K562 (cell line): ENCODE measurements around the gene RAP1GDS1. TPM values are rescaled to one million over a fixed set of nuclear protein-coding genes. Genes with fewer than 3 reads are reported as not detected.

ENCODE experiments used
- ATAC-seq: fragments of 200-7000 bp; cut with Tn5 transposase; 3 replicates; pipeline ENCODE4 v1.9.1; 2020; ENCODE audit warnings: moderate library complexity
- BruUV-seq: library from RNA; stranded (reverse); fragments of 400-500 nt; replicated peaks from 2 replicates; lab custom pipeline; 2021; lab: Mats Ljungman, UMichigan
- CTCF ChIA-PET: fragments of 300-600 bp; formaldehyde crosslinking; extraction: SDS; loops from one replicate; lab custom pipeline; 2021; ENCODE audit warnings: low intra/inter-chr PET ratio; lab: Yijun Ruan, JAX
- POLR2A ChIA-PET: fragments of 300-600, 350-650 bp; sonication (Branson Sonifier 250); formaldehyde crosslinking; extraction: SDS; loops from one replicate; lab custom pipeline; 2021; ENCODE audit warnings: antibody characterized with exemption, inconsistent platforms; lab: Yijun Ruan, JAX
- DNase-seq, 4 experiments: peaks; one replicate each; pipeline versions ENCODE4 v3.0.0 to v3.0.0-alpha.2; 2011 to 2018; ENCODE audit warnings: low spot score in 3 of 4, mixed read lengths in 3 of 4; ENCODE audit errors: extremely low read depth in 1 of 4
- FAIRE-seq: peaks from 2 replicates; lab custom pipeline; 2011; peaks lifted over from hg19 to GRCh38; lab: Jason Lieb, UNC
- H2AFZ ChIP-seq: 2 replicates; pipeline ENCODE4 v1.6.0; 2011; ENCODE audit warnings: low read depth, low read length, control low read depth, inconsistent platforms
- H3K27ac ChIP-seq: fragments of 200-600 bp; 3 replicates; pipeline ENCODE4 v1.8.0; 2011; ENCODE audit warnings: low read depth, mild to moderate bottlenecking, control low read depth, inconsistent platforms, low read length, moderate library complexity, mixed read lengths; ENCODE audit errors: extremely low read depth
- H3K27me3 ChIP-seq, 2 experiments: fragments of 300-600 bp in 1 of 2; 2 replicates in 1 of 2; 3 replicates in 1 of 2; pipeline versions ENCODE4 v1.6.0 to v1.8.0; 2011; ENCODE audit warnings: inconsistent platforms in 2 of 2, low read length in 2 of 2, mild to moderate bottlenecking in 1 of 2, mixed read lengths in 1 of 2, moderate library complexity in 1 of 2; ENCODE audit not compliant: control insufficient read depth in 2 of 2, insufficient read depth in 2 of 2
- H3K36me3 ChIP-seq: fragments of 300-600 bp; 3 replicates; pipeline ENCODE4 v1.8.0; 2011; ENCODE audit warnings: mild to moderate bottlenecking, low read length, inconsistent platforms; ENCODE audit not compliant: control insufficient read depth, insufficient read depth
- H3K4me1 ChIP-seq, 2 experiments: fragments of 200-600 bp in 1 of 2; replicated peaks in 1 of 2; 2 replicates in 1 of 2; 3 replicates in 1 of 2; pipeline versions ENCODE4 v1.5.1 to v1.8.0; 2011; ENCODE audit warnings: inconsistent platforms in 2 of 2, low read length in 2 of 2, mild to moderate bottlenecking in 1 of 2, mixed read lengths in 1 of 2, moderate library complexity in 1 of 2; ENCODE audit not compliant: control insufficient read depth in 2 of 2, insufficient read depth in 2 of 2
- H3K4me2 ChIP-seq: 2 replicates; pipeline ENCODE4 v1.6.1; 2011; ENCODE audit warnings: low read length, control low read depth, inconsistent platforms, mixed read lengths; ENCODE audit not compliant: insufficient read depth
- H3K4me3 ChIP-seq: fragments of 200-600 bp; sonication (generic), shearing (Covaris generic); 2 replicates; pipeline ENCODE4 v1.5.1; 2016; ENCODE audit warnings: control low read depth, inconsistent platforms
- H3K79me2 ChIP-seq: fragments of 200-600 bp; 3 replicates; pipeline ENCODE4 v1.8.0; 2011; ENCODE audit warnings: low read length, inconsistent platforms; ENCODE audit not compliant: control insufficient read depth, insufficient read depth
- H3K9ac ChIP-seq, 2 experiments: 2 replicates each; pipeline versions ENCODE4 v1.6.0 to v1.6.1; 2011; ENCODE audit warnings: low read depth in 2 of 2, low read length in 2 of 2, control low read depth in 1 of 2, inconsistent platforms in 1 of 2, mild to moderate bottlenecking in 1 of 2, mixed read lengths in 1 of 2; ENCODE audit not compliant: insufficient read depth in 1 of 2
- H3K9me1 ChIP-seq: one replicate; pipeline ENCODE4 v1.6.0; 2011; ENCODE audit warnings: inconsistent platforms, mild to moderate bottlenecking, low read length, moderate library complexity; ENCODE audit not compliant: control insufficient read depth, insufficient read depth
- H3K9me3 ChIP-seq: replicated peaks from 2 replicates; pipeline ENCODE4 v1.5.1; 2011; ENCODE audit warnings: low read depth, low read length, inconsistent platforms; ENCODE audit not compliant: control insufficient read depth, insufficient read depth
- H4K20me1 ChIP-seq: replicated peaks from 2 replicates; pipeline ENCODE4 v1.6.1; 2011; ENCODE audit warnings: low read length, inconsistent platforms, mixed read lengths; ENCODE audit not compliant: control insufficient read depth, insufficient read depth
- ARHGAP35 ChIP-seq: fragments of 450-650 bp; IDR thresholded peaks from 2 replicates; pipeline ENCODE4 v1.6.1; 2018; ENCODE audit not compliant: partially characterized antibody
- BACH1 ChIP-seq: fragments of 200-800 bp; sonication (Bioruptor generic); IDR thresholded peaks from 2 replicates; pipeline ENCODE4 v1.6.1; 2016; ENCODE audit warnings: missing genetic modification characterization, missing compliant biosample characterization
- C11orf30 ChIP-seq: fragments of 450-650 bp; IDR thresholded peaks from 2 replicates; pipeline ENCODE4 v1.6.1; 2016; ENCODE audit warnings: low read depth, mild to moderate bottlenecking
- CEBPB ChIP-seq: fragments of 450-650 bp; IDR thresholded peaks from 2 replicates; pipeline ENCODE4 v1.6.1; 2016; ENCODE audit warnings: missing genetic modification characterization, missing compliant biosample characterization
- CREM ChIP-seq: IDR thresholded peaks from 2 replicates; pipeline ENCODE4 v1.6.1; 2014; ENCODE audit warnings: antibody characterized with exemption, low read depth
- GABPB1 ChIP-seq: sonication (generic); formaldehyde crosslinking; IDR thresholded peaks from 2 replicates; pipeline ENCODE4 v1.8.0; 2022; ENCODE audit warnings: mild to moderate bottlenecking, missing genetic modification reagents
- HNRNPUL1 ChIP-seq: fragments of 200-400 bp; formaldehyde crosslinking; IDR thresholded peaks from 2 replicates; pipeline ENCODE4 v1.6.1; 2017; ENCODE audit warnings: low read length
- MAZ ChIP-seq, 2 experiments: fragments of 450-650 bp in 1 of 2; sonication (generic) in 1 of 2; formaldehyde crosslinking; IDR thresholded peaks in 1 of 2; conservative IDR thresholded peaks in 1 of 2; 2 replicates each; pipeline versions ENCODE4 v1.4.0 to v1.5.0; 2020; ENCODE audit warnings: mild to moderate bottlenecking in 1 of 2, missing genetic modification reagents in 1 of 2
- MTA1 ChIP-seq: fragments of 450-650 bp; IDR thresholded peaks from 2 replicates; pipeline ENCODE4 v1.6.1; 2017; ENCODE audit warnings: borderline replicate concordance
- MYC ChIP-seq, 2 experiments: fragments of 250-450 bp in 1 of 2; sonication (Bioruptor Pico) in 1 of 2; IDR thresholded peaks; 2 replicates each; pipeline versions ENCODE4 v1.5.1 to v1.6.1; 2012 to 2021; ENCODE audit warnings: low read depth in 2 of 2, borderline replicate concordance in 1 of 2, improper control_type of control experiment in 1 of 2, low read length in 1 of 2, mild to moderate bottlenecking in 1 of 2, moderate library complexity in 1 of 2
- NKRF ChIP-seq: fragments of 450-650 bp; IDR thresholded peaks from 2 replicates; pipeline ENCODE4 v1.6.1; 2016; ENCODE audit warnings: borderline replicate concordance
- RB1 ChIP-seq: fragments of 450-650 bp; IDR thresholded peaks from 2 replicates; pipeline ENCODE4 v1.6.1; 2017; ENCODE audit warnings: low read depth, mild to moderate bottlenecking
- RCOR1 ChIP-seq, 2 experiments: IDR thresholded peaks; 2 replicates each; pipeline ENCODE4 v1.6.1; 2012; ENCODE audit warnings: low read depth in 2 of 2, low read length in 2 of 2, borderline replicate concordance in 1 of 2, improper control_type of control experiment in 1 of 2
- RFX1 ChIP-seq: fragments of 450-650 bp; IDR thresholded peaks from 2 replicates; pipeline ENCODE4 v1.6.1; 2016; ENCODE audit warnings: mild to moderate bottlenecking, moderate library complexity
- TEAD4 ChIP-seq, 2 experiments: sonication (generic) in 1 of 2; formaldehyde crosslinking in 1 of 2; IDR thresholded peaks; 2 replicates each; pipeline versions ENCODE4 v1.6.1 to v1.8.0; 2012 to 2022; ENCODE audit warnings: borderline replicate concordance in 1 of 2, inconsistent platforms in 1 of 2, low read length in 1 of 2, mild to moderate bottlenecking in 1 of 2, missing genetic modification reagents in 1 of 2
- ZNF134 ChIP-seq: fragments of 250-450 bp; sonication (Bioruptor Pico); conservative IDR thresholded peaks from 2 replicates; pipeline ENCODE4 v1.4.0; 2020
- WGBS: fragments of 100-300 bp; shearing (Covaris generic); methylation state at CpG from one replicate; pipeline ENCODE4 v1.1.6; 2016; ENCODE audit warnings: low coverage, mixed read lengths; ENCODE audit not compliant: insufficient coverage; ENCODE audit errors: missing lambda C conversion rate; 5-methylcytosine and 5-hydroxymethylcytosine counted together
- in situ Hi-C: fragments of 300-500 bp; cut with MboI; formaldehyde crosslinking; loops from 4 replicates; pipeline ENCODE4 v1.15.0; 2018; ENCODE audit warnings: inconsistent platforms, mixed read lengths
- intact Hi-C: fragments of 100-400 bp; cut with micrococcal nuclease; formaldehyde crosslinking; loops from 2 replicates; pipeline ENCODE4 v1.14.2; 2022
- polyA plus RNA-seq, 8 experiments: library from polyadenylated mRNA; depleted of rRNA in 4 of 8; stranded (reverse) in 5 of 8; unstranded in 3 of 8; fragments of >200 nt; fragmentation: Nextera tagmentation in 2 of 8; fragmentation: Illumina TruSeq in 1 of 8; extraction: Ambion mirVana in 2 of 8; extraction: Trizol in 1 of 8; gene quantifications; 2 replicates each; pipeline versions ENCODE4 v1.2.1 to v1.2.3, GENCODE V29; 2011 to 2014; ENCODE audit warnings: inconsistent platforms in 1 of 8, missing spikeins in 1 of 8
- total RNA-seq, 7 experiments: library from RNA; depleted of rRNA in 6 of 7; stranded (reverse); fragments of >200 nt in 6 of 7; fragmentation: Illumina TruSeq in 2 of 7; extraction: Trizol in 2 of 7; gene quantifications; 2 replicates each; pipeline versions ENCODE4 v1.2.1 to v1.2.3, GENCODE V29; 2011 to 2021; ENCODE audit warnings: low replicate concordance in 1 of 7
- TF ChIP-seq, protein P1 (sequence below): sonication (generic); formaldehyde crosslinking; IDR thresholded peaks from 2 replicates; pipeline ENCODE4 v1.9.0; 2022; ENCODE audit warnings: mild to moderate bottlenecking, missing genetic modification reagents
- TF ChIP-seq, protein P2 (sequence below): IDR thresholded peaks from 2 replicates; pipeline ENCODE4 v1.6.1; 2014; ENCODE audit warnings: antibody characterized with exemption

The RAP1GDS1 gene
- total and polyA plus RNA-seq, 9 of the 15 experiments (the other 6 are each of a cell fraction or from before 2014, with no cell fraction given), result 27.2 to 55.6 (median 31.5) TPM

GRCh38 chr4:98467627-98468072, 206.5 kb downstream of the RAP1GDS1 start:
- Histone ChIP-seq H3K4me1 (no peaks in the 10 kb centered on the region; a peak in 3 of 5 replicates), H3K4me3 (peak overlapping the region; percentile 11; the same call in 1 of the 2 replicates), H2AFZ (peak overlapping the region; percentile 66), H3K9me3 (no peaks in the 10 kb centered on the region), H3K9ac (peak overlapping the region in 1 of 2 experiments; percentile 49; a peak in 1 of 4 replicates), H3K36me3 (no peaks in the 10 kb centered on the region), H3K9me1 (no peaks in the 10 kb centered on the region), H3K27me3 (no peaks in the 10 kb centered on the region), H3K27ac (no peak overlapping the region), H3K4me2 (peak overlapping the region; percentile 64), H4K20me1 (no peaks in the 10 kb centered on the region), H3K79me2 (no peaks in the 10 kb centered on the region)
- CTCF ChIA-PET, result interaction anchor here (0.9 kb wide), 1 partner anchor 938 kb away, joined by 4 read pairs; no protein-coding TSS in a partner anchor
- FAIRE-seq (peak; percentile 96), ATAC-seq (peak; percentile 97), DNase-seq (peak; percentile 56 to 85 (median 62))
- BruUV-seq, result no TSS peak
- intact Hi-C loops (loop anchor here (1.0 to 10.0 kb wide), 7 partner anchors 157 to 995 kb away; partner anchors contain the start of gene METAP1), in situ Hi-C loops (loop anchor here (25.0 kb wide), 1 partner anchor 945 kb away; no protein-coding TSS in a partner anchor)
- POLR2A ChIA-PET, result interaction anchor here (0.9 to 1.2 kb wide), 3 partner anchors 8 to 207 kb away, joined by 3 to 4 read pairs (median 3); partner anchors contain the start of gene RAP1GDS1
- WGBS, result 2% methylated on average over 20 of the region's 20 CpGs
- TF ChIP-seq RFX1, result no peak
- 0 out of 2 replicates have a peak, but pooled peaks have one; percentile 29 for TF ChIP-seq RB1
- 0 out of 4 replicates have a peak, but pooled peaks of 1 of the 2 experiments have one; percentile 16 for TF ChIP-seq RCOR1 (IDR thresholded peaks at IDR 0.05; ENCODE audit: borderline replicate concordance in 1 of 2, low read depth in 2 of 2, low read length in 2 of 2)
- TF ChIP-seq, protein P1, sequence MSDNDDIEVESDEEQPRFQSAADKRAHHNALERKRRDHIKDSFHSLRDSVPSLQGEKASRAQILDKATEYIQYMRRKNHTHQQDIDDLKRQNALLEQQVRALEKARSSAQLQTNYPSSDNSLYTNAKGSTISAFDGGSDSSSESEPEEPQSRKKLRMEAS (CRISPR knock-in tag), result no peak
- TF ChIP-seq MAZ (CRISPR knock-in tag; conservative IDR thresholded peaks at IDR 0.05 in 1 of 2, IDR thresholded peaks at IDR 0.05 in 1 of 2), result peak in 1 of 2 experiments; percentile 31; a peak in 1 of 4 replicates
- peak; percentile 77 for TF ChIP-seq BACH1 (tag)
- no peak for TF ChIP-seq ARHGAP35
- 0 out of 2 replicates have a peak, but pooled peaks have one; percentile 18 for TF ChIP-seq MYC (IDR thresholded peaks at IDR 0.05; ENCODE audit: low read depth, low read length)
- TF ChIP-seq MYC (CRISPR knock-in tag; IDR thresholded peaks at IDR 0.05; ENCODE audit: borderline replicate concordance, low read depth), result no peak
- TF ChIP-seq TEAD4 (IDR thresholded peaks at IDR 0.05; ENCODE audit: low read length), result 0 out of 2 replicates have a peak, but pooled peaks have one; percentile 17
- no peak for TF ChIP-seq TEAD4 (CRISPR knock-in tag; IDR thresholded peaks at IDR 0.05; ENCODE audit: borderline replicate concordance)
- TF ChIP-seq MTA1, result no peak
- TF ChIP-seq ZNF134 (CRISPR knock-in tag), result 0 out of 2 replicates have a peak, but pooled peaks have one; percentile 12
- TF ChIP-seq HNRNPUL1, result no peak
- TF ChIP-seq GABPB1 (CRISPR knock-in tag), result 0 out of 2 replicates have a peak, but pooled peaks have one; percentile 23
- 0 out of 2 replicates have a peak, but pooled peaks have one; percentile 21 for TF ChIP-seq CEBPB (tag)
- TF ChIP-seq, protein P2, sequence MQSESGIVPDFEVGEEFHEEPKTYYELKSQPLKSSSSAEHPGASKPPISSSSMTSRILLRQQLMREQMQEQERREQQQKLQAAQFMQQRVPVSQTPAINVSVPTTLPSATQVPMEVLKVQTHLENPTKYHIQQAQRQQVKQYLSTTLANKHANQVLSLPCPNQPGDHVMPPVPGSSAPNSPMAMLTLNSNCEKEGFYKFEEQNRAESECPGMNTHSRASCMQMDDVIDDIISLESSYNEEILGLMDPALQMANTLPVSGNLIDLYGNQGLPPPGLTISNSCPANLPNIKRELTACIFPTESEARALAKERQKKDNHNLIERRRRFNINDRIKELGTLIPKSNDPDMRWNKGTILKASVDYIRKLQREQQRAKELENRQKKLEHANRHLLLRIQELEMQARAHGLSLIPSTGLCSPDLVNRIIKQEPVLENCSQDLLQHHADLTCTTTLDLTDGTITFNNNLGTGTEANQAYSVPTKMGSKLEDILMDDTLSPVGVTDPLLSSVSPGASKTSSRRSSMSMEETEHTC, result no peak
- TF ChIP-seq NKRF, result no peak
- TF ChIP-seq CREM, result peak; percentile 49
- TF ChIP-seq C11orf30, result peak; percentile 72
